Thyroid gland (tissue), 4 donors: Measurements from ENCODE around the gene OR7G2. TPM values are rescaled to one million over a fixed set of nuclear protein-coding genes. Genes with fewer than 3 reads are reported as not detected.
"Not testable (repeated sequence)": the region's sequence is repeated elsewhere in the genome, so short reads cannot be mapped to it uniquely, and the experiment has no call there.

ENCODE experiments used
- DNase-seq, 2 donors: peaks; one replicate each; pipeline ENCODE4 v3.0.0-alpha.2; 2019
- H3K27ac ChIP-seq, 3 donors: fragments of 200-600 bp; sonication (generic); 1 replicate in 2 of 3; 2 replicates in 1 of 3; pipeline ENCODE4 v1.5.1; 2016 to 2019; ENCODE audit warnings: mild to moderate bottlenecking in 1 of 3, moderate library complexity in 1 of 3
- H3K27me3 ChIP-seq: fragments of 200-600 bp; sonication (generic); one replicate; pipeline ENCODE4 v1.5.1; 2019
- H3K36me3 ChIP-seq, 2 donors: fragments of 200-600 bp; sonication (generic); one replicate each; pipeline ENCODE4 v1.5.1; 2016 to 2019
- H3K4me1 ChIP-seq, 2 donors: fragments of 200-600 bp; sonication (generic); one replicate each; pipeline ENCODE4 v1.5.1; 2017 to 2019
- H3K4me3 ChIP-seq, 3 donors: fragments of 200-600 bp; sonication (generic); replicated peaks in 1 of 3; 1 replicate in 2 of 3; 2 replicates in 1 of 3; pipeline ENCODE4 v1.5.1; 2016; ENCODE audit warnings: mild to moderate bottlenecking in 1 of 3
- H3K9me3 ChIP-seq: fragments of 200-600 bp; sonication (generic); one replicate; pipeline ENCODE4 v1.5.1; 2017
- POLR2A ChIP-seq, 2 donors: fragments of 450-650 bp; IDR thresholded peaks; one replicate each; pipeline ENCODE4 v1.6.1; 2017; ENCODE audit warnings: antibody characterized with exemption in 2 of 2, mild to moderate bottlenecking in 2 of 2, moderate library complexity in 1 of 2
- WGBS, 2 donors: methylation state at CpG; one replicate each; pipeline ENCODE4 v1.1.5; 2017; 5-methylcytosine and 5-hydroxymethylcytosine counted together
- intact Hi-C: fragments of 100-400 bp; cut with DNase I; formaldehyde crosslinking; loops from one replicate; pipeline ENCODE4 v1.15.1; 2023
- small RNA-seq: library from RNA; depleted of rRNA; stranded (forward); fragments of <200 nt; gene quantifications from one replicate; pipeline ENCODE3, GENCODE V24; 2016
- total RNA-seq, 4 donors: library from RNA; depleted of rRNA; stranded (reverse); fragments of >200 nt; gene quantifications; one replicate each; pipeline ENCODE4 v1.2.3, GENCODE V29; 2016
- TF ChIP-seq, protein P1 (sequence below), 6 experiments: fragments of 200-600 bp in 3 of 6; fragments of 450-650 bp in 3 of 6; sonication (generic) in 3 of 6; IDR thresholded peaks; one replicate each; pipeline ENCODE4 v1.5.1; 2016 to 2019; ENCODE audit warnings: antibody characterized with exemption in 6 of 6, mild to moderate bottlenecking in 2 of 6, inconsistent platforms in 1 of 6, moderate library complexity in 1 of 6

OR7G2 gene
- total RNA-seq, 4 donors from 2014 or later: not detected

DNA sequence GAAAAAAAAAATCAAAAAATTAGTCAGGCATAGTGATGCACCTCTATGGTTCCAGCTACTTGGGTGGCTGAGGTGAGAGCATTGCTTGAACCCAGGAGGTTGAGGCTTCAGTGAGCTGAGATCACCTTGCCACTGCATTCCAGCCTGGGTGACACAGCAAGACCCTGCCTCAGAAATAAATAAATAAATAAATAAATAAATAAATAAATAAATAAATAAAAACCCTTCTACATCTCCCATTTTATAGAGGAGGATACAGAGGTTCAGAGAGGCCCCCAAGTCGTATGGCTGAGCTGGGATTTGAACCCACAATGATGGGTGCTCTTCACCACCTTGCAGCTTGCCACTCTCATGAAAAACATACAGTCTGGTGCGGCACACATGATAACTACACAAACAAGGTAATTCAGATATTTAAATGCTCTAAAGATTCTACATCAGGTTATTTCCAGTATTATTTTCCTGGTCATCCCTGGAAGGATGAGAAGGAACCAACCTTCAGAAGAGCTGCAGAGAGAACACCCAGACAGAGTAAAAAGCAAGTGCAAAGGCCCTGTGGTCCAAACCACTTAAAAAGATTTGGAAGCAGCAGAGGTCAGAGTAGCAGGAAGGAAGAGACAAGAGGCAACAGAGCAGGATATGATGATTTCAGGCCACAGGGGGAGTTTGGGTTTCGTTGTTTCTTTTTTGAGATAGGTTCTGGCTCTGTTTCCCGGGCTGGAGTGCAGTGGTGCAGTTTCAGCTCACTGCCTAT is 49.6 kb downstream of the OR7G2 start:
- intact Hi-C loops: no loop called here
- no peak for DNase-seq
- no peak for TF ChIP-seq POLR2A (IDR thresholded peaks at IDR 0.05)
- TF ChIP-seq, protein P1, sequence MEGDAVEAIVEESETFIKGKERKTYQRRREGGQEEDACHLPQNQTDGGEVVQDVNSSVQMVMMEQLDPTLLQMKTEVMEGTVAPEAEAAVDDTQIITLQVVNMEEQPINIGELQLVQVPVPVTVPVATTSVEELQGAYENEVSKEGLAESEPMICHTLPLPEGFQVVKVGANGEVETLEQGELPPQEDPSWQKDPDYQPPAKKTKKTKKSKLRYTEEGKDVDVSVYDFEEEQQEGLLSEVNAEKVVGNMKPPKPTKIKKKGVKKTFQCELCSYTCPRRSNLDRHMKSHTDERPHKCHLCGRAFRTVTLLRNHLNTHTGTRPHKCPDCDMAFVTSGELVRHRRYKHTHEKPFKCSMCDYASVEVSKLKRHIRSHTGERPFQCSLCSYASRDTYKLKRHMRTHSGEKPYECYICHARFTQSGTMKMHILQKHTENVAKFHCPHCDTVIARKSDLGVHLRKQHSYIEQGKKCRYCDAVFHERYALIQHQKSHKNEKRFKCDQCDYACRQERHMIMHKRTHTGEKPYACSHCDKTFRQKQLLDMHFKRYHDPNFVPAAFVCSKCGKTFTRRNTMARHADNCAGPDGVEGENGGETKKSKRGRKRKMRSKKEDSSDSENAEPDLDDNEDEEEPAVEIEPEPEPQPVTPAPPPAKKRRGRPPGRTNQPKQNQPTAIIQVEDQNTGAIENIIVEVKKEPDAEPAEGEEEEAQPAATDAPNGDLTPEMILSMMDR (IDR thresholded peaks at IDR 0.05): no peak

DNA sequence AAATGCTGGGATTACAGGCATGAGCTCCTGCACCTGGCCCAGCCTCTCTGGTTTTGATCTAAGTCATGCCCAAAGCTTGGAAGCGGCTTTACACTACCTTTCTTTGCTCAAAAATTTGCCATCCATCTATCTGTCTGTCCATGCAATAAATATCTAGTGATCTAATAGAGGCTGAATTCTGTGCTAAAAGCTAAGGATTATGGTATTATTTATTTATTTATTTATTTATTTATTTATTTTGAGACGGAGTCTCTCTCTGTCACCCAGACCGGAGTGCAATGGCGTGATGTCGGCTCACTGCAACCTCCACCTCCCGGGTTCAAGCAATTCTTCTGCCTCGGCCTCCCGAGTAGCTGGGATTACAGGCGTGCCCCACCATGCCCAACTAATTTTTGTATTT is 51.1 kb downstream of the OR7G2 start:
- H3K4me1 ChIP-seq, H3K36me3 ChIP-seq, DNase-seq, intact Hi-C loops, H3K9me3 ChIP-seq, H3K4me3 ChIP-seq, H3K27me3 ChIP-seq, H3K27ac ChIP-seq: not testable (repeated sequence)
- WGBS, 2 donors: 95% methylated on average over 9 of the region's 9 CpGs

More for the DNA sequence above, 49.6 kb downstream of the OR7G2 start:
- H3K4me1 ChIP-seq: no peaks in the 10 kb centered on the region
- H3K9me3 ChIP-seq: no peaks in the 10 kb centered on the region
- H3K27ac ChIP-seq: no peak overlapping the region
- H3K4me3 ChIP-seq: no peak overlapping the region
- H3K36me3 ChIP-seq: no peaks in the 10 kb centered on the region
- no peaks in the 10 kb centered on the region for H3K27me3 ChIP-seq
- WGBS, 2 donors: 76 to 82% methylated on average over 4 of the region's 4 CpGs

DNA sequence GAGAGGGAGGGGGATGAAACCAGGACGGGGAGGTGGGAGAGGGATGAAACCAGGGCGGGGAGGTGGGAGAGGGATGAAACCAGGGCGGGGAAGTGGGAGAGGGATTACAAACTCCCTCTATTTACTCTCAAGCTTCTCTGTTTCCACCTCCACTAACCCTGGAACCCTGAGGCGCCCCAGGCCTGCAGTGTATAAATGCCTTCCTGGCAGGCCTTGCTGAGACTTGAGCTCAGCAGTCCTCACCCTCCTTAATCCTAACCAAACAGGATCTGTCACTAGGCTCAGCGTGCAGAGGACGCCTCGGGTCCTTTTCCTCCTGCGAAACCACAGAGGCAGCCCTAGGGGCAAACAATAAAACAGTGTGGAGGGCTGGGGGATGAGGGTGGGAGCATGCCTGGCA is 52.5 kb downstream of the OR7G2 start:
- H3K27ac ChIP-seq: no peak overlapping the region
- no peak for TF ChIP-seq POLR2A (IDR thresholded peaks at IDR 0.05)
- TF ChIP-seq, protein P1 (IDR thresholded peaks at IDR 0.05): no peak
- WGBS, 2 donors: 11 to 29% methylated on average over 8 of the region's 8 CpGs
- no peak for DNase-seq
- intact Hi-C loops: no loop called here
- no peaks in the 10 kb centered on the region for H3K4me1 ChIP-seq
- H3K36me3 ChIP-seq: no peaks in the 10 kb centered on the region
- no peaks in the 10 kb centered on the region for H3K27me3 ChIP-seq
- no peaks in the 10 kb centered on the region for H3K9me3 ChIP-seq
- no peak overlapping the region for H3K4me3 ChIP-seq

DNA sequence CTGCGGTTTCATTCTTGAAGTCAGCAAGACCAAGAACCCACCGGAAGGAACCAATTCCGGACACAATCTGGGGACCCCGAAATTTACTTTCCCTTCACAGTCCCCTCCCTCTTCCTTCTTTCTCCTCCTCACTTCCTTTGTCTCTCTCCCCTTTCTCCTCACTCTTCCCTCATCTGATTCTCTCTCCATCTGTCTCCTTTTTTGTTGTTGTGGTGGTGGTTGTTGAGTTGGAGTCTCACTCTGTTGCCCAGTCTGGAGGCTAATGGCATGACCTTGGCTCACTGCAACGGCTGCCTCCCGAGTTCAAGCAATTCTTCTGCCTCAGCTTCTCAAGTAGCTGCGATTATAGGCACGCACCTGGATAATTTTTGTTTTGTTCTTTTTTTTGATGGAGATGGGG is 53.1 kb downstream of the OR7G2 start:
- intact Hi-C loops: no loop called here
- H3K4me1 ChIP-seq: no peaks in the 10 kb centered on the region
- no peak for DNase-seq
- no peaks in the 10 kb centered on the region for H3K9me3 ChIP-seq
- H3K27me3 ChIP-seq: no peaks in the 10 kb centered on the region
- H3K27ac ChIP-seq: no peak overlapping the region
- WGBS, 2 donors: 78 to 80% methylated on average over 8 of the region's 8 CpGs
- no peak for TF ChIP-seq POLR2A (IDR thresholded peaks at IDR 0.05)
- TF ChIP-seq, protein P1 (IDR thresholded peaks at IDR 0.05): no peak
- no peak overlapping the region for H3K4me3 ChIP-seq
- H3K36me3 ChIP-seq: no peaks in the 10 kb centered on the region

DNA sequence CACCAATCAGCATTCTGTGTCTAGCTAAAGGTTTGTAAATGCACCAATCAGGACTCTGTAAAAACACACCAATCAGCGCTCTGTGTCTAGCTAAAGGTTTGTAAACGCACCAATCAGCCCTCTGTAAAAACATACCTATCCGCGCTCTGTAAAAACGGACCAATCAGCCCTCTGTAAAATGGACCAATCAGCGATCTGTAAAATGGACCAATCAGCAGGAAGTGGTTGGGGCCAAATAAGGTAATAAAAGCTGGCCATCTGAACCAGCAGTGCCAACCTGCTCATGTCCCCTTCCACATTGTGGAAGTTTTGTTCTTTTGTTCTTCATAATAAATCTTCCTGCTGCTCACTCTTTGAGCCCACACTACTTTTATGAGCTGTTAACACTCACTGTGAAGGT is 53.6 kb downstream of the OR7G2 start:
- H3K4me3 ChIP-seq, intact Hi-C loops, H3K27ac ChIP-seq, H3K9me3 ChIP-seq, H3K4me1 ChIP-seq, H3K36me3 ChIP-seq, H3K27me3 ChIP-seq, DNase-seq: not testable (repeated sequence)
- whole genome bisulfite sequencing, 2 donors: 96 to 98% methylated on average over 6 of the region's 6 CpGs

DNA sequence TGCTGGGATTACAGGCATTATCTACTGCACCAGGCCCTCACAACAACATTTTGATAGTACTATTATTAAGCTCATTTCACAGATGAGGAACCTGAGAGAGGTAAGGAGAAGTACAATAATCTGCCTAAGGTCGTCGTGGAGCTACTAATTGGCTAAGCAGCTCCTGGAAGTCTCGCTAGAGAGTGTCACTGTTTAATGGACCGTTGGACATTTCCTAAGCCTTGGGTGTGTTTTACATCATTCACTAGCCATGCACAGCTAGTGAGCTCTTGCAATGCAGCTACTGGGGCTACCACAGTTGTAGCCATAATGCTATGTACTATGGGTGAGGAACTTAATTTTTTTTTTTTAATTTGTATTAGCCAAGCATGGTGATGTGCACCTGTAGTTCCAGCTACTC is 54.4 kb downstream of the OR7G2 start:
- WGBS, 2 donors: 83 to 91% methylated on average over 4 of the region's 4 CpGs
- no peak for DNase-seq
- Histone ChIP-seq H3K9me3 (no peaks in the 10 kb centered on the region), H3K4me3 (no peak overlapping the region), H3K27ac (no peak overlapping the region), H3K36me3 (no peaks in the 10 kb centered on the region), H3K4me1 (no peaks in the 10 kb centered on the region), H3K27me3 (no peaks in the 10 kb centered on the region)
- no peak for TF ChIP-seq POLR2A (IDR thresholded peaks at IDR 0.05)
- TF ChIP-seq, protein P1 (IDR thresholded peaks at IDR 0.05): no peak
- intact Hi-C loops: no loop called here

Small RNAs within 50 kb of the gene (small RNA-seq; reads per million reads assigned to genes)
- not detected for gene OR1M4P

Other genes with a start within 250 kb of the OR7G2 start
- gene MUC16, start 97.1 kb downstream of the OR7G2 start, total RNA-seq: under 1 TPM in 3 of 4 donors, not detected in 1; 0.22 to 0.94 (median 0.54) TPM
- gene OR1M1, start 20.4 kb downstream of the OR7G2 start, total RNA-seq: not detected
- gene OR7G1, start 8.3 kb upstream of the OR7G2 start, total RNA-seq: not detected
- not detected for gene OR7G3, start 19.5 kb upstream of the OR7G2 start, total RNA-seq
- gene ZNF317, start 32.9 kb upstream of the OR7G2 start, total RNA-seq: 10 to 100 TPM; 18.0 to 27.2 (median 21.2) TPM
- gene OR7D2, start 71.5 kb upstream of the OR7G2 start, total RNA-seq: under 1 TPM in 1 of 4 donors, not detected in 3; 0.54 TPM
- not detected for gene OR7D4, start 112.1 kb upstream of the OR7G2 start, total RNA-seq
- not detected for gene OR7E24, start 143.5 kb upstream of the OR7G2 start, total RNA-seq
- 10 to 100 TPM; 11.6 to 17.4 (median 13.8) TPM for gene ZNF699, start 202.4 kb upstream of the OR7G2 start, total RNA-seq
- gene ZNF559, start 216.7 kb upstream of the OR7G2 start, total RNA-seq: 10 to 100 TPM; 20.6 to 55.8 (median 29.1) TPM